NB4 (cell line): ENCODE results near the gene RAB3C.
"Not testable (repeated sequence)": the region's sequence is repeated elsewhere in the genome, so short reads cannot be mapped to it uniquely, and the experiment has no call there.

ENCODE experiments used
- DNase-seq: peaks from one replicate; pipeline ENCODE4 v3.0.0; 2010; ENCODE audit warnings: low read depth
- H3K4me3 ChIP-seq: one replicate; pipeline ENCODE4 v1.5.1; 2011; ENCODE audit warnings: mild to moderate bottlenecking, low read depth, low read length, moderate library complexity
- CTCF ChIP-seq: IDR thresholded peaks from one replicate; pipeline ENCODE4 v1.5.1; 2012; ENCODE audit warnings: low read depth, low read length
- MAX ChIP-seq: IDR thresholded peaks from 2 replicates; pipeline ENCODE4 v1.6.1; 2011; ENCODE audit warnings: low read depth, low read length
- MYC ChIP-seq: IDR thresholded peaks from 2 replicates; pipeline ENCODE4 v1.6.1; 2011; ENCODE audit warnings: low read depth, low read length
- POLR2A ChIP-seq: IDR thresholded peaks from 2 replicates; pipeline ENCODE4 v1.6.1; 2011; ENCODE audit warnings: mild to moderate bottlenecking; ENCODE audit not compliant: insufficient read length; ENCODE audit errors: extremely low read depth

Gene RAB3C

GRCh38 chr5:58571501-58571900 lies 11.4 kb upstream of the RAB3C start:
- TF ChIP-seq CTCF (no peak), MAX (no peak), MYC (no peak), POLR2A (no peak)
- no peak for DNase-seq
- no peak overlapping the region for H3K4me3 ChIP-seq

GRCh38 chr5:58572973-58573372 lies 9.9 kb upstream of the RAB3C start:
- not testable (repeated sequence) for H3K4me3 ChIP-seq, DNase-seq

GRCh38 chr5:58579781-58580180 lies 3.1 kb upstream of the RAB3C start:
- no peak for DNase-seq
- no peak for TF ChIP-seq MYC
- TF ChIP-seq MAX: no peak
- TF ChIP-seq CTCF: no peak
- TF ChIP-seq POLR2A: no peak
- no peak overlapping the region for H3K4me3 ChIP-seq

GRCh38 chr5:58582019-58582802 lies 664 bp upstream of the RAB3C start:
- TF ChIP-seq CTCF: no peak
- TF ChIP-seq MYC: peak; percentile 40; the same call in 1 of the 2 replicates
- TF ChIP-seq MAX: 0 out of 2 replicates have a peak, but pooled peaks have one; percentile 3
- no peak for TF ChIP-seq POLR2A
- H3K4me3 ChIP-seq: peak overlapping the region; percentile 79
- peak; percentile 79 for DNase-seq

GRCh38 chr5:58595952-58596351 lies 13.1 kb downstream of the RAB3C start:
- no peak overlapping the region for H3K4me3 ChIP-seq
- no peak for DNase-seq
- TF ChIP-seq MAX: no peak
- TF ChIP-seq CTCF: no peak
- TF ChIP-seq MYC: no peak
- TF ChIP-seq POLR2A: no peak

- no peak overlapping the region for H3K4me3 ChIP-seq
- DNase-seq: no peak
- TF ChIP-seq POLR2A (no peak), CTCF (no peak), MYC (no peak), MAX (no peak)
Observed at GRCh38 chr5:58598440-58598839, 15.6 kb downstream of the RAB3C start.
